H9 (cell line): ENCODE data around the gene DEAF1. TPM values are rescaled to one million over a fixed set of nuclear protein-coding genes. Genes with fewer than 3 reads are reported as not detected.

Experiments used
- DNase-seq: peaks from one replicate; pipeline ENCODE4 v3.0.0-alpha.2; 2017
- H2AFZ ChIP-seq: one replicate; pipeline ENCODE4 v1.6.1; 2013; ENCODE audit warnings: mild to moderate bottlenecking, low read length, control low read depth, moderate library complexity
- H2AK5ac ChIP-seq: 2 replicates; pipeline ENCODE4 v1.6.1; 2013; ENCODE audit warnings: low read length, control low read depth, mixed read lengths; ENCODE audit not compliant: insufficient read length
- H2BK120ac ChIP-seq: one replicate; pipeline ENCODE4 v1.6.1; 2013; ENCODE audit warnings: low read depth, mild to moderate bottlenecking, low read length, control low read depth, inconsistent platforms; ENCODE audit not compliant: poor library complexity, severe bottlenecking
- H2BK12ac ChIP-seq: 2 replicates; pipeline ENCODE4 v1.6.1; 2013; ENCODE audit warnings: low read length, control low read depth, mixed read lengths, low read depth; ENCODE audit not compliant: insufficient read length
- H2BK15ac ChIP-seq: 2 replicates; pipeline ENCODE4 v1.6.1; 2013; ENCODE audit warnings: low read depth, low read length, control low read depth
- H2BK20ac ChIP-seq: one replicate; pipeline ENCODE4 v1.6.1; 2013; ENCODE audit warnings: low read depth, mild to moderate bottlenecking, low read length, control low read depth, inconsistent platforms; ENCODE audit not compliant: poor library complexity, severe bottlenecking
- H2BK5ac ChIP-seq: 2 replicates; pipeline ENCODE4 v1.6.1; 2013; ENCODE audit warnings: low read length, control low read depth, mixed read lengths; ENCODE audit not compliant: insufficient read length
- H3K14ac ChIP-seq: 2 replicates; pipeline ENCODE4 v1.6.1; 2013; ENCODE audit warnings: low read length, control low read depth; ENCODE audit not compliant: insufficient read depth
- H3K18ac ChIP-seq: 2 replicates; pipeline ENCODE4 v1.6.1; 2013; ENCODE audit warnings: low read depth, mild to moderate bottlenecking, mixed read lengths, low read length, control low read depth; ENCODE audit not compliant: insufficient read length
- H3K23ac ChIP-seq: 2 replicates; pipeline ENCODE4 v1.6.1; 2013; ENCODE audit warnings: low read length, control low read depth, mixed read lengths, low read depth; ENCODE audit not compliant: insufficient read length
- H3K23me2 ChIP-seq: 2 replicates; pipeline ENCODE4 v1.6.1; 2013; ENCODE audit warnings: low read depth, mild to moderate bottlenecking, mixed read lengths, low read length, control low read depth; ENCODE audit not compliant: insufficient read length, poor library complexity, severe bottlenecking
- H3K27ac ChIP-seq: 2 replicates; pipeline ENCODE4 v1.5.1; 2013; ENCODE audit warnings: low read length, control low read depth, mixed read lengths, low read depth; ENCODE audit not compliant: insufficient read length
- H3K27me3 ChIP-seq: 2 replicates; pipeline ENCODE4 v1.6.1; 2013; ENCODE audit warnings: low read length, control low read depth, inconsistent platforms; ENCODE audit not compliant: insufficient read depth
- H3K4ac ChIP-seq: 2 replicates; pipeline ENCODE4 v1.6.1; 2013; ENCODE audit warnings: low read depth, mild to moderate bottlenecking, control low read depth, inconsistent platforms, low read length, moderate library complexity
- H3K4me1 ChIP-seq: 2 replicates; pipeline ENCODE4 v1.6.1; 2013; ENCODE audit warnings: low read length, control low read depth, inconsistent platforms; ENCODE audit not compliant: insufficient read depth
- H3K4me2 ChIP-seq: 2 replicates; pipeline ENCODE4 v1.6.1; 2013; ENCODE audit warnings: low read length, control low read depth, mixed read lengths; ENCODE audit not compliant: insufficient read length, insufficient read depth
- H3K56ac ChIP-seq: 2 replicates; pipeline ENCODE4 v1.6.1; 2013; ENCODE audit warnings: low read depth, mild to moderate bottlenecking, mixed read lengths, low read length, control low read depth; ENCODE audit not compliant: insufficient read length
- H3K79me1 ChIP-seq: 2 replicates; pipeline ENCODE4 v1.6.1; 2013; ENCODE audit warnings: low read depth, mild to moderate bottlenecking, moderate library complexity, low read length, control low read depth, inconsistent platforms; ENCODE audit not compliant: insufficient read depth, poor library complexity, severe bottlenecking
- H3K79me2 ChIP-seq: 2 replicates; pipeline ENCODE4 v1.6.1; 2013; ENCODE audit warnings: low read length, control low read depth, inconsistent platforms; ENCODE audit not compliant: insufficient read depth
- H3K9ac ChIP-seq: 2 replicates; pipeline ENCODE4 v1.6.1; 2013; ENCODE audit warnings: low read length, control low read depth, mixed read lengths; ENCODE audit not compliant: insufficient read length; ENCODE audit errors: extremely low read depth
- H3K9me3 ChIP-seq: one replicate; pipeline ENCODE4 v1.6.1; 2013; ENCODE audit warnings: low read depth, low read length, inconsistent platforms; ENCODE audit not compliant: control insufficient read depth
- H3T11ph ChIP-seq: one replicate; pipeline ENCODE4 v1.6.1; 2013; ENCODE audit warnings: mild to moderate bottlenecking, low read length, control low read depth, inconsistent platforms
- H4K20me1 ChIP-seq: one replicate; pipeline ENCODE4 v1.6.1; 2013; ENCODE audit not compliant: control insufficient read depth, insufficient read length, insufficient read depth
- H4K5ac ChIP-seq: 2 replicates; pipeline ENCODE4 v1.6.1; 2013; ENCODE audit warnings: low read depth, mild to moderate bottlenecking, mixed read lengths, low read length, control low read depth; ENCODE audit not compliant: insufficient read length
- H4K8ac ChIP-seq: replicated peaks from 2 replicates; pipeline ENCODE4 v1.6.1; 2013; ENCODE audit warnings: low read length, control low read depth, mixed read lengths, low read depth; ENCODE audit not compliant: insufficient read length
- H4K91ac ChIP-seq: 2 replicates; pipeline ENCODE4 v1.6.1; 2013; ENCODE audit warnings: low read depth, mild to moderate bottlenecking, moderate library complexity, mixed read lengths, low read length, control low read depth; ENCODE audit not compliant: insufficient read length
- H3K27ac Mint-ChIP-seq, 3 experiments: 2 replicates in 2 of 3; 3 replicates in 1 of 3; pipeline ENCODE4 v1.8.0; 2020 to 2021; ENCODE audit warnings: mixed read lengths in 3 of 3, mild to moderate bottlenecking in 1 of 3, moderate library complexity in 1 of 3
- H3K27me3 Mint-ChIP-seq: 2 replicates; pipeline ENCODE4 v1.8.0; 2021; ENCODE audit warnings: low read depth, mild to moderate bottlenecking, moderate library complexity, mixed read lengths
- H3K36me3 Mint-ChIP-seq, 3 experiments: 2 replicates in 2 of 3; 3 replicates in 1 of 3; pipeline ENCODE4 v1.8.0; 2020 to 2021; ENCODE audit warnings: low read depth in 3 of 3, mixed read lengths in 3 of 3; ENCODE audit not compliant: insufficient read depth in 1 of 3
- H3K4me1 Mint-ChIP-seq, 2 experiments: 2 replicates each; pipeline ENCODE4 v1.8.0; 2020; ENCODE audit warnings: mixed read lengths in 2 of 2
- H3K4me3 Mint-ChIP-seq, 2 experiments: 2 replicates in 1 of 2; 3 replicates in 1 of 2; pipeline ENCODE4 v1.8.0; 2020 to 2021; ENCODE audit warnings: mild to moderate bottlenecking in 2 of 2, mixed read lengths in 2 of 2, moderate library complexity in 1 of 2
- H3K9me3 Mint-ChIP-seq, 2 experiments: 2 replicates in 1 of 2; 3 replicates in 1 of 2; pipeline ENCODE4 v1.8.0; 2020; ENCODE audit warnings: mild to moderate bottlenecking in 2 of 2, mixed read lengths in 2 of 2, moderate library complexity in 1 of 2
- CTCF ChIP-seq: fragments of 200-600 bp; sonication (generic); conservative IDR thresholded peaks from 3 replicates; pipeline ENCODE4 v1.8.0; 2021; ENCODE audit warnings: antibody characterized with exemption, mild to moderate bottlenecking
- WGBS: extraction: QIAGEN DNeasy Blood & Tissue Kit; methylation state at CpG from one replicate; pipeline ENCODE4 v1.1.7; 2013; ENCODE audit warnings: missing lambda C conversion rate, low lambda C conversion rate, mixed read lengths; ENCODE audit not compliant: insufficient read length; ENCODE audit errors: extremely low coverage; 5-methylcytosine and 5-hydroxymethylcytosine counted together
- total RNA-seq: library from RNA; stranded (reverse); gene quantifications from 2 replicates; pipeline ENCODE4 v1.2.1, GENCODE V29; 2021

The DEAF1 gene
- total RNA-seq, 1 experiment from 2014 or later = 67.3 TPM

- Histone ChIP-seq H2BK5ac (no peak overlapping the region), H3K23ac (no peak overlapping the region), H4K91ac (no peak overlapping the region), H3K9me3 (no peaks in the 10 kb centered on the region), H3K9ac (no peak overlapping the region), H2BK120ac (no peak overlapping the region), H3T11ph (no peak overlapping the region), H3K4ac (no peak overlapping the region), H4K5ac (no peak overlapping the region), H4K20me1 (peaks cover 3% of the 10 kb centered on the region), H3K79me1 (no peaks in the 10 kb centered on the region), H2AK5ac (no peak overlapping the region), H3K14ac (no peak overlapping the region), H3K79me2 (no peaks in the 10 kb centered on the region), H4K8ac (no peak overlapping the region), H2BK15ac (no peak overlapping the region), H3K4me1 (no peaks in the 10 kb centered on the region), H3K56ac (no peak overlapping the region), H2BK20ac (no peak overlapping the region), H3K27ac (no peak overlapping the region), H2AFZ (no peak overlapping the region), H3K23me2 (no peaks in the 10 kb centered on the region), H3K18ac (no peak overlapping the region), H3K27me3 (no peaks in the 10 kb centered on the region), H2BK12ac (no peak overlapping the region), H3K4me2 (no peak overlapping the region)
- no peak for DNase-seq
- H3K4me3 Mint-ChIP-seq = no peak overlapping the region
- no peaks in the 10 kb centered on the region for H3K9me3 Mint-ChIP-seq
- WGBS = no CpG with 5 or more reads among the region's 13 CpGs
- no peaks in the 10 kb centered on the region for H3K4me1 Mint-ChIP-seq
- no peak overlapping the region for H3K27ac Mint-ChIP-seq
- no peak for TF ChIP-seq CTCF
- H3K36me3 Mint-ChIP-seq = peaks cover 38 to 76% (median 74%) of the 10 kb centered on the region in 3 experiments; a peak in 6 of 7 replicates
- no peaks in the 10 kb centered on the region for H3K27me3 Mint-ChIP-seq
Observed at GRCh38 chr11:603154-603553, 91.9 kb downstream of the DEAF1 start.
